ENCODE results near the gene BEAN1.

- no peak for TF ChIP-seq CTCF (IDR thresholded peaks at IDR 0.05; ENCODE audit: insufficient read depth, low read depth, low read length)
- no peak for TF ChIP-seq EZH2 (IDR thresholded peaks at IDR 0.05; ENCODE audit: insufficient read depth, low read length)
Measured at GRCh38 chr16:66476328-66477027, 49.4 kb downstream of the BEAN1 start.

Measured in astrocyte (in vitro differentiated cells and primary cell).